ENCODE measurements around the gene ACTR5.

ACTR5 gene

DNA sequence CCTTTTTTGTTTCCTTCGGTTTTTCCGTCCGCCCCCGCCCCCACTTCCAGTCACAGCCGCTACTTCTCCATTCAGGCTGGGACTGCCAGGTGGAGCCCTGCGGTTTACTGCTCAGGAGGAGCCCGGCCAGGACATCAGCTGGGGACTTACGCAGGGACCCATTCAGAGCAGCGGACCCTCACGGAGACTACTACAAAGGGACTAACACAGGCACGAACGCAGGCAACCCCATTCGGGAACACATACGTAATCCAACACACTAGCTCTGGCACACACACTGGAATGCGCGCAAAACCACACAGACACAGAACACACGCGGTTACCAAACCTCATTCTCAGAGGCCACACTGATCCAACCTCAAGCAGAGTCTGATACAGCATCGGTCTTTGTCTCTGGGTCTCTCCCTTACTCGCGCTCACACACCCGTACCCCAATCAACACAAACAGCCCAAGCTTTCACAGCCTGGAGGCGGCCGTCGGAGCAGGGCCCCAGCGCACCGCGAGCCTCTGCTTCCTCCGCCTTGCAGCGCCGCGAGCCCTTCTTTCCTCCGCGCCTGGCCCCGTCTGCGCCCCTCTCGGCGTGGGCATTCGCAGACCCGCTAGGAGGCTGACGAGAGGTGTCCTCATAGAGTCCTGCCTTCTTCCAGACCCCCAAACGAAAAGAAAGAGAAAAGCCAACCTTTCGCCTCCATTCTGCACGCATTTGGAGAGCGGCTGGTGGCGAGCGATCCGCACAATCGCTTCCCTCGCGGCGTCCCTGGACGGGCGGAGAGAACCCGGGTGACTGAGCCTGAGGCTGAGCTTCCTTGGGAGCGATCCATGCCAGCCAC lies 25.0 kb upstream of the ACTR5 start:
- peak; percentile 39 for DNase-seq (ENCODE audit: low read depth)
- H3K4me3 ChIP-seq (ENCODE audit: low read depth, low read length): no peak overlapping the region
- no peak for TF ChIP-seq POLR2A (IDR thresholded peaks at IDR 0.05; ENCODE audit: extremely low read depth, insufficient read length)
- TF ChIP-seq, protein P1, sequence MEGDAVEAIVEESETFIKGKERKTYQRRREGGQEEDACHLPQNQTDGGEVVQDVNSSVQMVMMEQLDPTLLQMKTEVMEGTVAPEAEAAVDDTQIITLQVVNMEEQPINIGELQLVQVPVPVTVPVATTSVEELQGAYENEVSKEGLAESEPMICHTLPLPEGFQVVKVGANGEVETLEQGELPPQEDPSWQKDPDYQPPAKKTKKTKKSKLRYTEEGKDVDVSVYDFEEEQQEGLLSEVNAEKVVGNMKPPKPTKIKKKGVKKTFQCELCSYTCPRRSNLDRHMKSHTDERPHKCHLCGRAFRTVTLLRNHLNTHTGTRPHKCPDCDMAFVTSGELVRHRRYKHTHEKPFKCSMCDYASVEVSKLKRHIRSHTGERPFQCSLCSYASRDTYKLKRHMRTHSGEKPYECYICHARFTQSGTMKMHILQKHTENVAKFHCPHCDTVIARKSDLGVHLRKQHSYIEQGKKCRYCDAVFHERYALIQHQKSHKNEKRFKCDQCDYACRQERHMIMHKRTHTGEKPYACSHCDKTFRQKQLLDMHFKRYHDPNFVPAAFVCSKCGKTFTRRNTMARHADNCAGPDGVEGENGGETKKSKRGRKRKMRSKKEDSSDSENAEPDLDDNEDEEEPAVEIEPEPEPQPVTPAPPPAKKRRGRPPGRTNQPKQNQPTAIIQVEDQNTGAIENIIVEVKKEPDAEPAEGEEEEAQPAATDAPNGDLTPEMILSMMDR (IDR thresholded peaks at IDR 0.05; ENCODE audit: low read depth, low read length): no peak
- no peak for TF ChIP-seq MAX (IDR thresholded peaks at IDR 0.05; ENCODE audit: low read depth, low read length)
- TF ChIP-seq MYC (IDR thresholded peaks at IDR 0.05; ENCODE audit: low read depth, low read length): no peak

DNA sequence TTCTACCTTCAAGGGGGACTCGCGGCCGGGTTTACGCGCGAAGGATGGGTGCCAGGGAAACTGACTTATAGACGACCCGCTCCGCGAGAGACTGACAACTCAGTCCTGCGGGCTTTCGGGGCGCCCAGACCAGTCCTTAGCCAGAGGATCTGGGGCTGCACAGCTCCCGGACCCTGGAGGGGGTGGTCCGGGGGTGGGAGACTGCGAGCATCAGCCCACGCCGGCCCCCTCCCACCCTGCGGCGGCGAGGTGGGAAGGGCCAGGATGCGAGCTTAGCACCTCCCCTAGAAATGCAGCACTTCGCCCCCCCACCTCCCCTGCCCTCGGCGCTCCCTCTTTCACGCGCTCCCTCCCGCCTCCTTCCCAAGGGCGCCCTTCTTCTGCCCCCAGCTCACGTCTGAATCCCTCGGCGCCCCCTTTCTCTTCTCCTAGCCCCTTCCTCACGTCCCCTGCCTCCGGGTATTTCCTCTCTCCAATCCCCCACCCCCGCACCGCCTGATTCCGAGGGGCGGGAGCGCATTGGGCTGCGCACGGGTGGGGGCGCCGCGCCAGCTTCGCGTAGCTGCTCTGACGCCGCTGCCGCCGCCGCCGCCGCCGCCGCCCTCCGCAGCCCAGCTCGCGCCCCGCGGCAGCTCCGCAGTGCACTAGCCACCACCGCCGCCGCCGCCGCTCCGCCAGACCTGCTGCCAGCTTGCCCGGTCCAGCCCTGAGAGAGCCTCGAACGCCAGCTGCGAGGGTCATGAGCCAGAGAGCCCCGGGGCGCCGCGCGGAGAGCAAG lies 24.2 kb upstream of the ACTR5 start, which contains the start of gene SLC32A1:
TSS of gene SLC32A1 (plus strand) at position 639 of the 778 bp plus-strand sequence. CDS start 239 bp downstream, outside the sequence.
- no peak for DNase-seq (ENCODE audit: low read depth)
- TF ChIP-seq POLR2A (IDR thresholded peaks at IDR 0.05; ENCODE audit: extremely low read depth, insufficient read length) (no peak), MYC (IDR thresholded peaks at IDR 0.05; ENCODE audit: low read depth, low read length) (no peak), MAX (IDR thresholded peaks at IDR 0.05; ENCODE audit: low read depth, low read length) (no peak)
- TF ChIP-seq, protein P1 (IDR thresholded peaks at IDR 0.05; ENCODE audit: low read depth, low read length): no peak
- H3K4me3 ChIP-seq (ENCODE audit: low read depth, low read length): no peak within 1 kb of the TSS

DNA sequence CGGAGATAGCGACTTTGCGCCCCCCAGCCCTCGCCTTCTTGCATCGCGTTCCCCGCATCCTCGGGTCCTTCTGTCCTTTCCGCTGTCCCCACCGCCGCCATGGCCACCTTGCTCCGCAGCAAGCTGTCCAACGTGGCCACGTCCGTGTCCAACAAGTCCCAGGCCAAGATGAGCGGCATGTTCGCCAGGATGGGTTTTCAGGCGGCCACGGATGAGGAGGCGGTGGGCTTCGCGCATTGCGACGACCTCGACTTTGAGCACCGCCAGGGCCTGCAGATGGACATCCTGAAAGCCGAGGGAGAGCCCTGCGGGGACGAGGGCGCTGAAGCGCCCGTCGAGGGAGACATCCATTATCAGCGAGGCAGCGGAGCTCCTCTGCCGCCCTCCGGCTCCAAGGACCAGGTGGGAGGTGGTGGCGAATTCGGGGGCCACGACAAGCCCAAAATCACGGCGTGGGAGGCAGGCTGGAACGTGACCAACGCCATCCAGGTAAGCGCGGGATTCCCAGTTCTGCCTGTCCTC lies 23.6 kb upstream of the ACTR5 start:
- H3K4me3 ChIP-seq (ENCODE audit: low read depth, low read length): no peak overlapping the region
- TF ChIP-seq POLR2A (IDR thresholded peaks at IDR 0.05; ENCODE audit: extremely low read depth, insufficient read length) (no peak), MYC (IDR thresholded peaks at IDR 0.05; ENCODE audit: low read depth, low read length) (no peak), MAX (IDR thresholded peaks at IDR 0.05; ENCODE audit: low read depth, low read length) (no peak)
- TF ChIP-seq, protein P1 (IDR thresholded peaks at IDR 0.05; ENCODE audit: low read depth, low read length): no peak
- DNase-seq (ENCODE audit: low read depth): no peak

DNA sequence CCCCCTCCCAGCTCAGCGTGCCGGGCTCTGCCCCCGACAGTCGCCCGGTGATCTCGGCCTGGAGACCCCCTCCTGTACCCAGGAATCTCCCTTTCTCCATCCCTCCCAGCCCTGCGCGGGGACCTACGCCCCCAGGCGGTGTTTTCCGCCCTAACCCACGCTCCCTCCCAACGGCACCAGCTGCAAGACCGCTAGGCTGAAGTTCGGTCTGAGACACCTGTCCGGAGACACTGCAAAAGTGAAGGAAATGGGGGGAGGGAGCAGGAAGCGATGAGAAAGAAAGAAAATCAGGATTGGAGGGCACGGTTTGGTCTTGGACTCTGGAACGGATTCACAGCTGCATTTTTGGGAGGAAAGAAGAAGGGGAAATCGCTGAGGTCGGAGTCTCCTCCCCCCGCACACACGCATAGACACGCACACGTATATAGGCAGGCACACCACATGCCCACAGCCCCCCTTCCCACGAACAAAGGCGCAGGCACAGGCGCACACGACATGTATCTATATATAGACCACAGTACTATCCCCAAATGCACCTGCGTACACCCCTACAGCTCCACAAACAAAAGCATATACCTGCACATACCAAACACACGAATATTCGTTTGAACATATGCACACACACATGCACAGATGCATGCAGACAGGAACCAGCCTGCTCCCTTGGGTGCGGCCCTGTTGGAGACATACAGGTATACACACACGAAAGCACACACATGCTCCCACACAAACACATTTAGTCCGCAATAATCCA lies 22.9 kb upstream of the ACTR5 start:
- H3K4me3 ChIP-seq (ENCODE audit: low read depth, low read length): no peak overlapping the region
- TF ChIP-seq, protein P1 (IDR thresholded peaks at IDR 0.05; ENCODE audit: low read depth, low read length): no peak
- TF ChIP-seq MYC (IDR thresholded peaks at IDR 0.05; ENCODE audit: low read depth, low read length) (no peak), MAX (IDR thresholded peaks at IDR 0.05; ENCODE audit: low read depth, low read length) (no peak), POLR2A (IDR thresholded peaks at IDR 0.05; ENCODE audit: extremely low read depth, insufficient read length) (no peak)
- DNase-seq (ENCODE audit: low read depth): no peak

All from NB4 (cell line).